Body of pancreas (tissue), 4 donors: ENCODE measurements around the gene ACVR1C. TPM values are rescaled to one million over a fixed set of nuclear protein-coding genes. Genes with fewer than 3 reads are reported as not detected.

Experiments used
- ATAC-seq: fragments of 150-250 bp; one replicate; pipeline ENCODE4 v1.9.1; 2016
- DNase-seq, 4 donors: peaks; one replicate each; pipeline ENCODE4 v3.0.0-alpha.2; 2019
- H3K27ac ChIP-seq, 4 donors: fragments of 200-600 bp; sonication (generic); 1 replicate in 3 of 4; 2 replicates in 1 of 4; pipeline versions ENCODE4 v1.5.1 to v1.6.1; 2016 to 2019; ENCODE audit warnings: mild to moderate bottlenecking in 1 of 4, mixed read lengths in 1 of 4, moderate library complexity in 1 of 4
- H3K27me3 ChIP-seq, 2 donors: fragments of 200-600 bp; sonication (generic); one replicate each; pipeline ENCODE4 v1.6.0; 2016; ENCODE audit warnings: mild to moderate bottlenecking in 1 of 2
- H3K36me3 ChIP-seq, 2 donors: fragments of 200-600 bp; sonication (generic); replicated peaks in 1 of 2; 2 replicates each; pipeline ENCODE4 v1.5.1; 2016; ENCODE audit warnings: low read depth in 2 of 2; ENCODE audit not compliant: insufficient read depth in 1 of 2
- H3K4me1 ChIP-seq: fragments of 200-600 bp; sonication (generic); one replicate; pipeline ENCODE4 v1.6.0; 2016
- H3K4me3 ChIP-seq, 2 donors: fragments of 200-600 bp; sonication (generic); 1 replicate in 1 of 2; 2 replicates in 1 of 2; pipeline ENCODE4 v1.5.1; 2016 to 2019
- H3K9me3 ChIP-seq, 3 donors: fragments of 200-600 bp; sonication (generic); 1 replicate in 2 of 3; 2 replicates in 1 of 3; pipeline ENCODE4 v1.5.1; 2016
- POLR2A ChIP-seq, 3 donors: fragments of 450-650 bp; IDR thresholded peaks; one replicate each; pipeline ENCODE4 v1.6.1; 2016; ENCODE audit warnings: antibody characterized with exemption in 3 of 3, mild to moderate bottlenecking in 2 of 3
- WGBS, 2 donors: methylation state at CpG; one replicate each; pipeline ENCODE4 v1.1.5; 2017; 5-methylcytosine and 5-hydroxymethylcytosine counted together
- intact Hi-C: fragments of 100-400 bp; cut with DNase I; formaldehyde crosslinking; loops from one replicate; pipeline ENCODE4 v1.15.1; 2023
- total RNA-seq, 2 donors: library from RNA; depleted of rRNA; stranded (reverse); fragments of >200 nt; gene quantifications; one replicate each; pipeline ENCODE4 v1.1.0, GENCODE V29; 2016
- TF ChIP-seq, protein P1 (sequence below), 7 experiments: fragments of 450-650 bp in 4 of 7; fragments of 200-600 bp in 3 of 7; sonication (generic) in 3 of 7; IDR thresholded peaks; one replicate each; pipeline ENCODE4 v1.5.1; 2016 to 2019; ENCODE audit warnings: antibody characterized with exemption in 7 of 7

The ACVR1C gene
- total RNA-seq, 2 donors from 2014 or later, result 1.6 to 6.6 TPM

DNA sequence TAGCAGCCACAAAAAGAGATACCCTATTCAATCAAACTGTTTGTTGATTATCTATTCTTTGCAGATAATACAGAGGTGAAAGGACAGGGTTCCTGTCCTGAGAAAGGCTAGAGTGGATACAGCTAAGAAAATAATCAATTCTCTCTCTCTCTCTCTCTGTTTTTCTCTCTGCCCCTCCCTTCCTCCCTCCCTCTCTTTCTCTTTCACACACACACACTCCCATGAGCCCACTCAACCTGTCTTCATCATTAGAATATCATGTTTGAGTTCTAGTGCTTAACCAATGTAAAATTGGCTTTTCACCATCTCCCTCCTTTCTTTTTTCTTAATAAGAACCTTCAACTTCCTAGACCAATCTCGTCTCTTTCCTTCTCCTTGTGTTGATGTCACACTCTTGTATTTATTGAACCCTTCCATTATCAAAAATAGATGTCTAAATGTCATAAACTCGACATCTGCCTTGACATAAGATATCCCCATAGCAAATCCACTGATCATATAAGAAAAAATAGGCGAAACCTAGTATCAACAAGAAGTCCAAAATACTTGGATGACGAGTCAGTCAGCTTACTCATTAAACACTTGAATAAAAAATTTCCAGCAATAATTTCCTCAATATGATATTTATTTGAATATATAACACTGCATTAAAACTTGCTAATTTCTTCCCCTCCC, 141.9 kb downstream of the ACVR1C start:
- DNase-seq (no peak), ATAC-seq (no peak)
- 62% methylated on average over 4 of the region's 4 CpGs for WGBS, 2 donors
- Histone ChIP-seq H3K4me3 (no peak overlapping the region), H3K36me3 (no peaks in the 10 kb centered on the region), H3K27ac (peak overlapping the region in 1 of 4 donors; percentile 26), H3K9me3 (no peaks in the 10 kb centered on the region), H3K27me3 (no peaks in the 10 kb centered on the region), H3K4me1 (peaks cover 40% of the 10 kb centered on the region)
- intact Hi-C loops, result no loop called here
- no peak for TF ChIP-seq POLR2A (IDR thresholded peaks at IDR 0.05)
- TF ChIP-seq, protein P1, sequence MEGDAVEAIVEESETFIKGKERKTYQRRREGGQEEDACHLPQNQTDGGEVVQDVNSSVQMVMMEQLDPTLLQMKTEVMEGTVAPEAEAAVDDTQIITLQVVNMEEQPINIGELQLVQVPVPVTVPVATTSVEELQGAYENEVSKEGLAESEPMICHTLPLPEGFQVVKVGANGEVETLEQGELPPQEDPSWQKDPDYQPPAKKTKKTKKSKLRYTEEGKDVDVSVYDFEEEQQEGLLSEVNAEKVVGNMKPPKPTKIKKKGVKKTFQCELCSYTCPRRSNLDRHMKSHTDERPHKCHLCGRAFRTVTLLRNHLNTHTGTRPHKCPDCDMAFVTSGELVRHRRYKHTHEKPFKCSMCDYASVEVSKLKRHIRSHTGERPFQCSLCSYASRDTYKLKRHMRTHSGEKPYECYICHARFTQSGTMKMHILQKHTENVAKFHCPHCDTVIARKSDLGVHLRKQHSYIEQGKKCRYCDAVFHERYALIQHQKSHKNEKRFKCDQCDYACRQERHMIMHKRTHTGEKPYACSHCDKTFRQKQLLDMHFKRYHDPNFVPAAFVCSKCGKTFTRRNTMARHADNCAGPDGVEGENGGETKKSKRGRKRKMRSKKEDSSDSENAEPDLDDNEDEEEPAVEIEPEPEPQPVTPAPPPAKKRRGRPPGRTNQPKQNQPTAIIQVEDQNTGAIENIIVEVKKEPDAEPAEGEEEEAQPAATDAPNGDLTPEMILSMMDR (IDR thresholded peaks at IDR 0.05), result no peak

DNA sequence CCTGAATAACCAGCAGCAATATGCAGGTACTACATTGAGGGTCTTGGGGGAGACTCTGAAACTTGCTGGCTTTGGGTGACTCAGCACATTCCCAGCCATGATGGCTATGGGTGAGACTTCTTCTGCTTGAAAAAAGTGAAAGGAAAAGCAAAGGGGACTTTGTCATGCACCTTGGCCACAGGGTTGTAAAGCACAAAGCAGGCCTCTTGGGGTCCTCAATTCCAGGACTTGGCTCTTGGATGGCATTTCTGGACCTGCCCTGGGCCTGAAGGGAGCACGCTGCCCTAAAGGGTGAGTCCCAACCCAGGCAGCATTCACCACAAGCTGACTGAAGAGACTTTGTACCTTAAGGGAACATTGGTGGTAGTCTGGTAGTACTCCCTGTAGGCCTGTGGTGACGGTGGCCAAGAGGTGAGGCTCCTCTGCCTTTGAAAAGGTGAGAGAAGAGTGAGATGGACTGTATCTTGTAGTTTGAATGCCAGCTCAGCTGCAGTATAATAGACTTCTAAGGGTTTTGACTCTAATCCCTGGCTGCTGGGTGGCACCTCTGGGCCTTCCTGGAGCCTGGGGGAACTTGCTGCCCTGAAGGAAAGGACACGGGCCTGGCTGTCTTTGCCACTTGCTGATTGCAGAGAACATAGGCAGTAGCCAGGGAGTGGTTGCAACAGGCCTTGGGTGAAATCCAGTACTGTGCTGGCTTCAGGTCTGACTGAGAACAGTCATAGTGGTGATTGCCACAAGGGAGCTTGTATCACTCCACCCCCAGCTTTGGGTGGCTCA, 148.3 kb downstream of the ACVR1C start:
- H3K36me3 ChIP-seq, result no peaks in the 10 kb centered on the region
- H3K4me1 ChIP-seq, result peaks cover 11% of the 10 kb centered on the region
- no peak overlapping the region for H3K4me3 ChIP-seq
- ATAC-seq (peak; percentile 92), DNase-seq (peak; percentile 62 to 88 (median 80))
- no peaks in the 10 kb centered on the region for H3K27me3 ChIP-seq
- no peaks in the 10 kb centered on the region for H3K9me3 ChIP-seq
- 70 to 81% methylated on average over 3 of the region's 3 CpGs for WGBS, 2 donors
- peak overlapping the region; percentile 4 to 48 (median 21) for H3K27ac ChIP-seq
- intact Hi-C loops, result no loop called here
- TF ChIP-seq, protein P1 (IDR thresholded peaks at IDR 0.05), result no peak
- TF ChIP-seq POLR2A (IDR thresholded peaks at IDR 0.05), result no peak

DNA sequence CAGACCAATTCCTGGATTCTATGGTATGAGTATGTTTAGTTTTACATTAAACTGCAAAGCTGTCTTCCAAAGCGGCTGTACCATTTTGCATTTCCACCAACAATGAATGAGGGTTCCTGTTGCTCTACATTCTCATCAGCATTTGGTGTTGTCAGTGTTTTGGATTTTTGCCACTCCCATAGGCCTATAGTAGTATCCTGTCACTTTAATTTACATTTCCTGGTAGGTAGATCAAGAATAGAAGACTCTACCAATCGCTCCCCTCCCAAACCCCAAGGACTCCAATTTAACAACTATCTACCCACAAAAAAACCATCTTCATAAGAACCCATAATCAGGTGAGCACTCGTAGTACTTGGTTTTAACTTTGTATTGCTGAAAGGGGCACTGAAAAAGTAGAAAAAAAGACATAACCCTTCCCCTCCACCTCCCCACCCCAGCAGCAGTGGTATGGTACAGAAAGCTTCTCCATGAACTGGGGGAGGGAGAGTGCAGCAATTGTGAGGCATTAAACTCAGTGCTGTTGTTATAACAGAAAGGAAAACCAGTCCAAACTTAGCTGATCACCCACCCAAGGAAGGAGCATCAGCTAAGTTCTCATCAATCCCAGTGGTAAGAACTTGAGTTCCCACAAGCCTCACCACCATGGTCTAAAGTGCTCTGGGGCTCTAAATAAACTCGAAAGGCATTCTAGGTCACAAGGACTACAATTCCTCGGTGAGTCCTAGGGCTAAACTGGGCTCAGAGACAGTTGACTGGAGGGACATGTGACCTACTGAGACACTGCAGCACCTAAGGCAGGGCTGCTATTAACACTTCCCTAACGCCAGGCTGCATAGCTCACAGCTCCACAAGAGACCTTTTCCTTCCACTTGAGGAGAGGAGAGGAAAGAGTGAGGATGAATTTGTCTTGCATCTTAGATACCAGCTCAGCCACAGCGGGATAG, 149.3 kb downstream of the ACVR1C start:
- DNase-seq (no peak), ATAC-seq (no peak)
- Histone ChIP-seq H3K27me3 (no peaks in the 10 kb centered on the region), H3K9me3 (no peaks in the 10 kb centered on the region), H3K27ac (no peak overlapping the region), H3K36me3 (no peaks in the 10 kb centered on the region), H3K4me1 (peaks cover 11% of the 10 kb centered on the region), H3K4me3 (no peak overlapping the region)
- intact Hi-C loops, result no loop called here
- 94% methylated on average over 7 of the region's 7 CpGs for whole genome bisulfite sequencing, 2 donors
- TF ChIP-seq, protein P1 (IDR thresholded peaks at IDR 0.05), result no peak
- TF ChIP-seq POLR2A (IDR thresholded peaks at IDR 0.05), result no peak

DNA sequence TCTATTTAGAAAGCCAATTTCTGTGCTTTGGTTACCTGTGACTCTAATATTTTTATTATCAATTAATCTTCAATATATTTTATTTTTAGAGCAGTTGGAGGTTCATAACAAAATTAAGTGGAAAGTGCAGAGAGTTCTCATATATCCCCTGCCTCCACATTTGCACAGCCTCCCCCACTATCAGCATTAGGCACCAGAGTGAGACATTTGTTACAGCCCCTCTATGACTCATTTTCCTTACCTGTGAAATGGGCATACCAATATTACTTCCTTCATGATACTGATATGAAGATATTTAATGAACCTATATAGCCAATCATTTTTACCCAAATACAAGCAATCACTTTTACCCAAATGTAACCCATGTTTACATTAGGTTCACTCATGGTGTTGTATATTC, 150.7 kb downstream of the ACVR1C start:
- DNase-seq (no peak), ATAC-seq (no peak)
- H3K4me1 ChIP-seq, result peaks cover 11% of the 10 kb centered on the region
- H3K9me3 ChIP-seq, result no peaks in the 10 kb centered on the region
- H3K27me3 ChIP-seq, result no peaks in the 10 kb centered on the region
- H3K4me3 ChIP-seq, result no peak overlapping the region
- no peak overlapping the region for H3K27ac ChIP-seq
- H3K36me3 ChIP-seq, result no peaks in the 10 kb centered on the region
- no peak for TF ChIP-seq POLR2A (IDR thresholded peaks at IDR 0.05)
- TF ChIP-seq, protein P1 (IDR thresholded peaks at IDR 0.05), result no peak
- intact Hi-C loops, result no loop called here
